ENCODE measurements around the gene COL3A1.

COL3A1 gene

DNA sequence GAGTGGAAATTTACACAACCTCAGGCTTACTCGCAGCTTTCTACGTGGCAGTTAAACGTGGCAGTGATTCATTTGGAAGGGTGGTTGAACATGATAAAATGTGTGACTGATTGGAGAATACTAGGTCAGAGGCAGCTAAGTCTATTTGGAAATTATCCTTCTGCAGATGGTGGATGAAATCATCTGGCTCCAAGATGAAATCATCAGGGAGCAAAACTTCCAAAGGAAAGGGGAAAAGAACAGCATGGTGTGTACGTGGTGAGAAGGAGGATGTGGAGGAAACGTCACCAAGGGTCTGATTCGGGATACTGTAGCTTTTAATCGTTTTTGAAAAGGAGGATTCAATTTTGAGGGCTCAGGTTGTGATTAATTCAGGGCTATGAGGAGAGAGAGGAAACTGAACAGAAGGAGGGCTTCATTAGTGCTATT, 47.9 kb downstream of the COL3A1 start:
- no peak overlapping the region for H3K4me2 ChIP-seq (ENCODE audit: low read depth, low read length, poor library complexity, severe bottlenecking)
- no peaks in the 10 kb centered on the region for H3F3A ChIP-seq (ENCODE audit: insufficient read depth)
- no peaks in the 10 kb centered on the region for H3K27me3 ChIP-seq (ENCODE audit: low read length)
- H3K9me2 ChIP-seq (replicated peaks; ENCODE audit: insufficient read depth, low read length) = no peaks in the 10 kb centered on the region
- H3K27ac ChIP-seq (ENCODE audit: low read depth, low read length) = no peak overlapping the region
- H4K20me1 ChIP-seq (ENCODE audit: low read depth, low read length) = no peaks in the 10 kb centered on the region
- H3K36me3 ChIP-seq (ENCODE audit: low read length) = no peaks in the 10 kb centered on the region
- H2AFZ ChIP-seq (ENCODE audit: low read depth, low read length, severe bottlenecking) = no peak overlapping the region
- TF ChIP-seq, protein P1, sequence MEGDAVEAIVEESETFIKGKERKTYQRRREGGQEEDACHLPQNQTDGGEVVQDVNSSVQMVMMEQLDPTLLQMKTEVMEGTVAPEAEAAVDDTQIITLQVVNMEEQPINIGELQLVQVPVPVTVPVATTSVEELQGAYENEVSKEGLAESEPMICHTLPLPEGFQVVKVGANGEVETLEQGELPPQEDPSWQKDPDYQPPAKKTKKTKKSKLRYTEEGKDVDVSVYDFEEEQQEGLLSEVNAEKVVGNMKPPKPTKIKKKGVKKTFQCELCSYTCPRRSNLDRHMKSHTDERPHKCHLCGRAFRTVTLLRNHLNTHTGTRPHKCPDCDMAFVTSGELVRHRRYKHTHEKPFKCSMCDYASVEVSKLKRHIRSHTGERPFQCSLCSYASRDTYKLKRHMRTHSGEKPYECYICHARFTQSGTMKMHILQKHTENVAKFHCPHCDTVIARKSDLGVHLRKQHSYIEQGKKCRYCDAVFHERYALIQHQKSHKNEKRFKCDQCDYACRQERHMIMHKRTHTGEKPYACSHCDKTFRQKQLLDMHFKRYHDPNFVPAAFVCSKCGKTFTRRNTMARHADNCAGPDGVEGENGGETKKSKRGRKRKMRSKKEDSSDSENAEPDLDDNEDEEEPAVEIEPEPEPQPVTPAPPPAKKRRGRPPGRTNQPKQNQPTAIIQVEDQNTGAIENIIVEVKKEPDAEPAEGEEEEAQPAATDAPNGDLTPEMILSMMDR (IDR thresholded peaks at IDR 0.05; ENCODE audit: insufficient read depth, low read length, poor library complexity, severe bottlenecking) = no peak
- no peak for TF ChIP-seq EZH2phosphoT487 (conservative IDR thresholded peaks at IDR 0.05; ENCODE audit: low read length)
- H3K9ac ChIP-seq (ENCODE audit: low read length) = no peak overlapping the region
- H3K4me3 ChIP-seq (ENCODE audit: insufficient read depth, low read length, poor library complexity, severe bottlenecking) = no peak overlapping the region
- no peaks in the 10 kb centered on the region for H3K79me2 ChIP-seq (ENCODE audit: insufficient read depth, low read length)
- H3K9me3 ChIP-seq (ENCODE audit: insufficient read depth, low read length) = no peaks in the 10 kb centered on the region

DNA sequence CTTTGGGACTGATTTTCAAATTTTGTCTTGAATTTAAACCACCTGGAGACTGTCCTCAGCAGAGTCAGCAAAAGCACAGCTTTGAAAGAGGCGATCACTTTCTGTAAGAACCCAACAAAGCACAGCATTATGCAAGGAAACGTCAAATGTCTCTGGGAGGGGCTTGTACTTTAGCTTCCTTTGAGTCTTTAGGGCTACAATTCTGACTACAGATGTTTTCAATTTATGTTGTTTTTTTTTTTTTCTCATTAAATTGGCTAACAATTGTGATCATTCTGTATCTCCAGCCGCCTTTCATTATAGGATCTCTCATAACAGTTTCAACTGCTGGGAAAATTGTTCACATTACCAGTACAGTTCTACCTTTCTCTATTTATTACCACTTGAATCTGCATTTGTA, 48.3 kb downstream of the COL3A1 start:
- Histone ChIP-seq H2AFZ (ENCODE audit: low read depth, low read length, severe bottlenecking) (no peak overlapping the region), H3K79me2 (ENCODE audit: insufficient read depth, low read length) (no peaks in the 10 kb centered on the region), H3K27me3 (ENCODE audit: low read length) (no peaks in the 10 kb centered on the region), H3K4me3 (ENCODE audit: insufficient read depth, low read length, poor library complexity, severe bottlenecking) (no peak overlapping the region), H3K36me3 (ENCODE audit: low read length) (no peaks in the 10 kb centered on the region), H4K20me1 (ENCODE audit: low read depth, low read length) (no peaks in the 10 kb centered on the region), H3K27ac (ENCODE audit: low read depth, low read length) (no peak overlapping the region), H3K9ac (ENCODE audit: low read length) (no peak overlapping the region), H3K9me2 (replicated peaks; ENCODE audit: insufficient read depth, low read length) (no peaks in the 10 kb centered on the region), H3F3A (ENCODE audit: insufficient read depth) (no peaks in the 10 kb centered on the region), H3K9me3 (ENCODE audit: insufficient read depth, low read length) (no peaks in the 10 kb centered on the region), H3K4me2 (ENCODE audit: low read depth, low read length, poor library complexity, severe bottlenecking) (no peak overlapping the region)
- TF ChIP-seq EZH2phosphoT487 (conservative IDR thresholded peaks at IDR 0.05; ENCODE audit: low read length) = no peak
- TF ChIP-seq, protein P1 (IDR thresholded peaks at IDR 0.05; ENCODE audit: insufficient read depth, low read length, poor library complexity, severe bottlenecking) = no peak

DNA sequence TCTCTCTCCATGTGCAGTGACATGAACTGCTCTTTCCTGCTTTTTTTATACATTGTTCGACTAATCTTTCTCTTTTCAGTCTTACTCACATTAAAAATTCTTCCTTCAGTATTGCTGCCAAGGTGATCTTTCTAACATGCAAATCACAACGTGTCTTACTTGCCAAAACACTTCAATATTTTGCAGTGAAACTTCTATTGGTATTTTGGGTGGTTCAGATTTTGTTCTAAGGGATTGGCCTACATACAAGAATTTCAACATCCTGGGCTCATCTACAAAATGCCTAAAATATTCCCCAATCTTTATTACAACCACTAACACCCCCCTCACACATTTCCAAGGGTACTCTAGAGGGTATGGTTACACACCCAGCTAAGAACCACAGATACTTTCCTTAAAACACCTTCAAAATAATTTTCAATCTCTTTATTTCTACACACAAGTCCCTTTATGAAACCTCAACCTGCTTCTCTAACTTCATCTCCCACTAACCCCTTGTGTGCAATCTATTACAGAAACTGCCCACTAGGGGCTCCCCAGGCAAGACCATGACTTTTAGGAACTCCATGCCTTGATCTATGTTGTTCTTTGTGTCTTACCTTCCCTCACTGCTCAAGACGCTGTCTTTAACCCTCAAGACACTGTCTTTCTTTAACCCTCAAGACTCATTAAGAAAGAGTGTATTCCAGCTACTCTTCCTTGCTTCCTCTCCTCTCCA, 50.9 kb downstream of the COL3A1 start:
- H3K9me2 ChIP-seq (replicated peaks; ENCODE audit: insufficient read depth, low read length) = no peaks in the 10 kb centered on the region
- H3K27me3 ChIP-seq (ENCODE audit: low read length) = no peaks in the 10 kb centered on the region
- no peak overlapping the region for H2AFZ ChIP-seq (ENCODE audit: low read depth, low read length, severe bottlenecking)
- H3K36me3 ChIP-seq (ENCODE audit: low read length) = no peaks in the 10 kb centered on the region
- no peak overlapping the region for H3K4me2 ChIP-seq (ENCODE audit: low read depth, low read length, poor library complexity, severe bottlenecking)
- no peak overlapping the region for H3K4me3 ChIP-seq (ENCODE audit: insufficient read depth, low read length, poor library complexity, severe bottlenecking)
- TF ChIP-seq EZH2phosphoT487 (conservative IDR thresholded peaks at IDR 0.05; ENCODE audit: low read length) = no peak
- TF ChIP-seq, protein P1 (IDR thresholded peaks at IDR 0.05; ENCODE audit: insufficient read depth, low read length, poor library complexity, severe bottlenecking) = no peak
- no peaks in the 10 kb centered on the region for H3K79me2 ChIP-seq (ENCODE audit: insufficient read depth, low read length)
- no peak overlapping the region for H3K27ac ChIP-seq (ENCODE audit: low read depth, low read length)
- no peaks in the 10 kb centered on the region for H4K20me1 ChIP-seq (ENCODE audit: low read depth, low read length)
- no peaks in the 10 kb centered on the region for H3F3A ChIP-seq (ENCODE audit: insufficient read depth)
- no peak overlapping the region for H3K9ac ChIP-seq (ENCODE audit: low read length)
- no peaks in the 10 kb centered on the region for H3K9me3 ChIP-seq (ENCODE audit: insufficient read depth, low read length)

Measured in SU-DHL-6 (cell line).